GM19239 (cell line): ENCODE measurements around the gene LAGE3.
"Not testable (repeated sequence)": the region's sequence is repeated elsewhere in the genome, so short reads cannot be mapped to it uniquely, and the experiment has no call there.

ENCODE experiments used
- DNase-seq: peaks from one replicate; pipeline ENCODE4 v3.0.0; 2011; ENCODE audit warnings: low spot score; ENCODE audit not compliant: insufficient read length
- FAIRE-seq: peaks from 2 replicates; lab custom pipeline; 2011; peaks lifted over from hg19 to GRCh38; lab: Jason Lieb, UNC

The LAGE3 gene

DNA sequence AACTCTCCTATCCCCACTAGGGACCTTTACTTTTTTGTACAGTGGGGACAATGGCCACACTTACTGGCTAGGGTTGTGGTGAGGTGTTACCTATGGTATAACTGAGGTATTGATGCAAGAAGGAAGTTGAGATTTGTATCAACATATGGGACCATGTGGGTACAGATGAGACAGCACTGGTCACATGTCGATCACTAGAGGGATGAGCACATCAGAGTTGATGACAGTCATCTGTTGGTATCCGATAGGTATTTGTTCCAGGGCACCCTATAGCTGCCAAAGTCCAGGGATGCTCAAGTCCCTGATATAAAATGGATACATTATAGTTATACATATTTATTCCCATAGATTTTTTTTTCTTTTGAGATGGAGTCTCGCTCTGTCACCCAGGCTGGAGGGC lies 23.9 kb upstream of the LAGE3 start:
- no peak for FAIRE-seq
- DNase-seq: no peak

DNA sequence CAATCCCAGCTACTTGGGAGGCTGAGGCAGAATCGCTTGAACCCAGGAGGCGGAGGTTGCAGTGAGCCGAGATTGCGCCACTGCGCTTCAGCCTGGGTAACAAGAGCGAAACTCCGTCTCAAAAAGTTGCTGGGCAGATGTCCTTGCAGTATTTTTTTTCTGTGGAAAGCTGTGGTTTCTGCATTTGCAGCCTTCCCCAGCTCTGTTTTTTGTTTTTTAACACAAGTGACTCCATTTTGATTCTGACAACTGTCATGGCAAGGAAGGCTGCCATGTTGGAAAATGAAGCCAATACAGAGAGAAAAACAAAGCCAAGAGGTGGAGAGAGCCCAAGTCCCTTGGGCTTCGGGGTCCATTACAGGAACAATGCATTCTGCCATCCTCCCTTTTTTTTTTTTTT lies 23.0 kb upstream of the LAGE3 start:
- DNase-seq (no peak), FAIRE-seq (no peak)

DNA sequence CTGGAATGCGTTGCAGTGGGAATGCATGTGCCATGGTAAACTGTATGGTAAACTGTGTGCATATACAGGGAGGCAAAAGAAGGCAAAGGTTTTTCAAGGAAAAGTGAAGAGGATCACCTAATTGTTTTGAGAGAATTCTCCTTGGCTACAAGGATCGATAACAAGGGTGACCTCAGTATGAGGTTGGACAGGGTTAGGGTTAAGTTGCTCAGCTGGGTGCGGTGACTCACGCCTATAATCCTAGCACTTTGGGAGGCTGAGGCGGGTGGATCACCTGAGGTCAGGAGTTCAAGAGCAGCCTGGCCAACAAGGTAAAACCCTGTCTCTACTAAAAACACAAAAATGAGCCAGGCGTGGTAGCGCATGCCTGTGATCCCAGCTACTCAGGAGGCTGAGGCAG lies 22.3 kb upstream of the LAGE3 start:
- FAIRE-seq, DNase-seq: not testable (repeated sequence)

- not testable (repeated sequence) for FAIRE-seq, DNase-seq
Measured at GRCh38 chrX:154496591-154497137, 17.6 kb upstream of the LAGE3 start.

GRCh38 chrX:154495472-154495922 lies 16.4 kb upstream of the LAGE3 start:
- DNase-seq (no peak), FAIRE-seq (no peak)

- no peak for FAIRE-seq
- DNase-seq: no peak
Measured at GRCh38 chrX:154494715-154495114, 15.6 kb upstream of the LAGE3 start.

- DNase-seq (peak; percentile 85), FAIRE-seq (no peak)
Measured at GRCh38 chrX:154490414-154491083, 11.5 kb upstream of the LAGE3 start, which contains the start of gene SLC10A3. Gene SLC10A3, minus strand, starts transcription at chrX:154490629. Its CDS starts 1,689 bp downstream, at chrX:154488940.

DNA sequence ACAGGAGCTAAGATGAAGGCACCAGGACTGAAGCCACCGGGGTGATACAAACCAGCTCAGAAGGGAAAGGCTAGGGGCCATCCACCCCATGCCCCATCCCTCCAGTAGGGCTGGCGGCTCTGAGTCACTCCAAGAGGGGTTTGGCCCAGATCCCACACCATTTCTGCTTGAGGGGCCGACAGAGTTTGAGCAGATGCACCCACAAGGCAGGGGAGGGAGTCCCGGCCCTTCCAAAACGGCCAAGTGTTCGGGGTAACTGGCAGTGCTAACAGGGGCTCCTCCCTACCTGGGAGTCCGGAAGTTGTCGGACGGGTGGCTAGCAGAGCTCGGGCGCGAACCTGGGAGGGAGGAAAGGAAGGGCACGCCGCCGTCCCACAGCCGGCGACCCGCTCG lies 10.9 kb upstream of the LAGE3 start:
- peak; percentile 84 for FAIRE-seq
- no peak for DNase-seq

- FAIRE-seq (peak; percentile 4), DNase-seq (no peak)
Measured at GRCh38 chrX:154489182-154489581, 10.1 kb upstream of the LAGE3 start.

- DNase-seq (no peak), FAIRE-seq (no peak)
Measured at GRCh38 chrX:154488336-154489075, 9.4 kb upstream of the LAGE3 start.

DNA sequence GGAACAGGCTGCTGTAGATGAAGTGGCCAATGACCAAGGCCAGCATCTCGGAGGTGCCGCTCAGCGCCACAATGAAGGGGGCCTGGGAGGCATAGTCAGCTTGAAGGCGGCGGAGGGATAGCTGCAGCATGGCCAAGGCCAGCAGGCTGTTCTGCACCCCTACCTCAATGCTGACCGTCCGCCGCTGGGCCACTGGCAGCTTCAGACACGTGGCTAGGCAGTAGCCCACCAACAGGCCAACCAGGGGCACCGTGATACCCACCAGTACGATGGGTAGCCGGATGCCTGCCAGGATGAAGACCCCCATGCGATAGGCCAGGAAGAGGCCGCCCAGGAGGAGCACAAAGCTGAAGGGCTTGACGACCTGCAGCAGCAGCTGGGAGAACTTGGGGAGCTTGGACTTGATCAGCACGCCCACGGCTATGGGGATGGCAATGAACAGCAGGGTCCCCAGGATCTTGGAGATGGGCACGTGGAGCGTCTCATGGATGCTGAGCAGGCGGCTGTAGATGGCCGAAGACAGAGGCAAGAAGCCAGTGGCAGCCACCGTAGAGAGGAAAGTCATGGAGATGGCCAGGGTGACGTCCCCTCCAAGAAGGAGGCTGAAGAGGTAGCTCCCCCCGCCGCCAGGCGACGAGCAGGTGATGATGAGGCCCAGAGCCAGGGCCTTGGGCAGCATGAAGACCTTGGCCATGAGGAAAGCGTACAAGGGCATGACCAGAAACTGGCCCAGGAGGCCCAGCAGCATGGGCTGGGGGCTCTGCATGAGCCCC lies 8.6 kb upstream of the LAGE3 start:
- no peak for FAIRE-seq

DNA sequence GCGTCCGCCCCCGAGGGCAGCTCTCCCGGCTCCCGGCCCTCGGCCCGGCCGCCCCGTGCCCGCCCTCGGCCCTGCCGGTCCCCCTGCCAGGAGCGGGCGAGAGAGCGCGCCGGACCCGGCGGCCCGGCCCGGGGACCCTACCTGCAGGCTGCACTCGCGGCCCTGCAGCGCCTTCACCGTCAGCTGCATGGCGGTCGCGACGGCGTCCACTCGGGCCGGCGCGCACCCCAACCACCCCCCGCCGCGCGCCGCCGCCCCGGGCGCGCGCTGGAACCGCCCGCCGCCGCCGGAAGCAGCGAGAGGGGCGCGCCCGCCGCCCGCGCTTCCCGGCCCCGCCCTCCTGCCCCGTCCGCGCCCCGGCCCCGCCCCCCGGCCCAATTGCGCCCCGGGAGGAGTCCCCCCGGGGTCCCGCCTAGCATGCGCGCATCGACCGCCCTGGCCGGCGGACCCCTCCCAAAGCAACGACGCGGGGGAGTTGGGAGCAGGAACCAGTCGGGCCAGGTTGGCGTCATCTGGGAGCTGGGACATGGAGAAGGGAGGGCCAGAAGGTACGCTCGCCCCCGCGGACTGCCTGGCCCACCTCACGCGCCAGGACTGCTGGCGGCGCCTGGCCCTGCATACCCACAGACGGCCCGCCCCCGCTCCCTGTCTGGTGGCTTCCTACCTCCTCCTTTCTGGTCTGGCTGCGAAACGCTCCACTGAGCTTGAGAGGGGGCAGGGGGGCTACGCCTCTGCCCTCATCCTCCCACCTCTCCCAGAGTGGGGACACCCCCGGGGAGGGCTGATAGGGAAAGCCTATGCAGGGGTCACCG lies 7.5 kb upstream of the LAGE3 start, which contains the start of gene UBL4A:
Gene UBL4A, minus strand, starts transcription at position 220 of the 812 bp plus-strand sequence. Its CDS starts 31 bp downstream, at position 189.
- FAIRE-seq (no peak), DNase-seq (peak; percentile 56)

More for the DNA sequence above, 8.6 kb upstream of the LAGE3 start:
- DNase-seq: no peak

DNA sequence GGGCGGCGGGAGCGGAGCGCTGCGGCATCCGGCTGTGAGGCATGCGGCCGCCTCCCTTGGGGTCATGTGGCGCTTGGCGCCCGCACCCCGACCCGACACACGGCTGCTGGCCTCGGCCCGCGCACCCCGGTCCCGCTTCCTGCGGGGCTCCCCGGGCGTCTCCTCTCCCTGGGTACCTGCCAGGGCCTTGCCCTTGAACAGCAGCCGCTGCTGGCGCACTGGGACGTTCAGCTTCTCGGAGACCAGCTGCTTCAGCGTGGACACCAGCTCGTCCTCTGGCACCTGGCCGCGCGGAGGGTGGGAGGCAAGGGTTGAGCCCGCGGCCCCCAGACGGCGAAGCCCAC lies 6.9 kb upstream of the LAGE3 start:
- DNase-seq: no peak
- FAIRE-seq: no peak

- DNase-seq (no peak), FAIRE-seq (peak; percentile 90)
Measured at GRCh38 chrX:154485150-154486051, 6.3 kb upstream of the LAGE3 start.

DNA sequence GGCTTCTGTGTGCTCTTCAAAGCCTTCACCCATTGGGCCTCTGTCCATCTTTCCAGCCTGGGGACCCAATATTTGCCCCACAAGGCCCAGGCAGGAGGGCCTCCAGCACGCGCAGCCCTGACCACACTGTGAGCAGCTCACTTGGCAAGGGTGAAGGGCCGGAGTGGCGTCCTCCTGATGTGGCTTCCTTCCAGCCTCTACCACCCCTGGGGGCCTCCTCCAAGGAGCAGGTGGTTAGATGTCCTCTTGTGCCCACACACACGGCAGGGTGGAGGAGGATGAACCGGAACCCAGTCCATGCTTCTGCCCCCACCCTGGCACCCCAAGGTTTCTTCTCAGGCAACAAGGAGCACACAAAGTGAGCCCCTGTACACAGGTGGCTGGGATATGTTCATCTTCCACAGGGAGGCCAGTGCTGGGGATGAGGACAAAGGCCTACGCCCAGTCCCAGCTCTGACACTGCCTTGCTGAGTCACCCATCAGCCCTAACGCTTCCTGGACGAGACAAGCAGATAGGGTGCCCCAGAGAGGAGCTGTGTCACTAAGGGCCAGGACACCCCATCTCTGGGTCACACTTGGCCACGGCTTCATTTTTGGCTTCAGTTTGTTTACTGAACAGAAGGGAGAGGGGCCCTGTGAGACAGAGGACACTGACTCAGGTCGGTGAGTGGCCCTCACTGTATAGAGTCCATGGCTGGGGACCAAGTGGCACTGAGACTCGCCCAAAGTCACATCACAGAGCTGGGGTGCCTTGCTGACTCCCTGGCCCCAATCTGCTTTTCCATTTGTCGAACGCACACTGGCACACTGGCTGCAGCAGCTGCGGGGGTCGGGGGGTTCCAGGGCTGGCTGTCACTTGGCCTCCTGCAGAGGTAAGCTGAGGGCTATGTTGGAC lies 5.4 kb upstream of the LAGE3 start:
- DNase-seq: no peak
- FAIRE-seq: no peak

- no peak for DNase-seq
- no peak for FAIRE-seq
Measured at GRCh38 chrX:154483325-154483724, 4.2 kb upstream of the LAGE3 start.

DNA sequence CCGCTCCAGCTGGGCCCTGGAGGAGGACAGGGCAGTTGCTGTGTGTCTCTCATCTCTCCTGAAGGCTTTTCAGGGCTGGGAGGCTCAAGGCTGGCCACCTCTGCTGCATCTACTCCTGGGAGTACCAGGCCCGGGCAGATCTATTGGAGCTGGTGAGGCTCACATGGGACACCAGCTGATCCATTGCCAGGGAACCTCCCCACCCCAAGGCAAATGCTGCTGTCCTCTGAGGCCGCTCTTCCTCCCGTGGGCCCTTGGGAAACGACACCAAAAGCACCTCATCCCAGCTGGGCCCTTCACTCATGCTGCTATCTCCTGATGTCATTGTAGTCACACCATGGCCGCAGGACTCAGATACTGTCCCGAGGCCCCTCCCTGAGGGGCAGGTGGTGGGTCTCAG lies 3.7 kb upstream of the LAGE3 start:
- FAIRE-seq (no peak), DNase-seq (no peak)
